Measurements from ENCODE around the gene SLC37A4. TPM values are rescaled to one million over a fixed set of nuclear protein-coding genes. Genes with fewer than 3 reads are reported as not detected.

SLC37A4 gene
- total and polyA plus RNA-seq, 2 of the 13 experiments (the other 11 are each of a cell fraction or from before 2014, with no cell fraction given), result 43.0 to 56.1 TPM

GRCh38 chr11:119030329-119031047, at the start of gene SLC37A4 (continued):
- TF ChIP-seq GMEB1 (CRISPR knock-in tag; IDR thresholded peaks at IDR 0.05; ENCODE audit: borderline replicate concordance) (peak; percentile 73), RXRA (CRISPR knock-in tag; IDR thresholded peaks at IDR 0.05) (peak; percentile 67), ZNF121 (CRISPR knock-in tag; IDR thresholded peaks at IDR 0.05) (peak; percentile 35; the same call in 1 of the 2 replicates), ZNF276 (CRISPR knock-in tag; IDR thresholded peaks at IDR 0.05; ENCODE audit: low read depth) (peak; percentile 81), PREB (CRISPR knock-in tag; IDR thresholded peaks at IDR 0.05) (no peak), MED1 (CRISPR knock-in tag; IDR thresholded peaks at IDR 0.05) (peak; percentile 84), NFATC3 (CRISPR knock-in tag; IDR thresholded peaks at IDR 0.05) (no peak), NKX3-1 (CRISPR knock-in tag; IDR thresholded peaks at IDR 0.05) (peak; percentile 74; the same call in 1 of the 2 replicates), HMGA1 (CRISPR knock-in tag; conservative IDR thresholded peaks at IDR 0.05) (no peak), PAXIP1 (CRISPR knock-in tag; conservative IDR thresholded peaks at IDR 0.05) (peak; percentile 50), EHMT2 (IDR thresholded peaks at IDR 0.05; ENCODE audit: borderline replicate concordance, low read depth, low read length) (no peak), ZNF687 (CRISPR knock-in tag; IDR thresholded peaks at IDR 0.05) (peak; percentile 93), ZNF460 (CRISPR knock-in tag; IDR thresholded peaks at IDR 0.05; ENCODE audit: borderline replicate concordance) (no peak), SRSF1 (optimal IDR thresholded peaks at IDR 0.05; ENCODE audit: low read depth, low read length) (peak; percentile 45), SETDB1 (CRISPR knock-in tag; IDR thresholded peaks at IDR 0.05; ENCODE audit: borderline replicate concordance) (0 out of 2 replicates have a peak, but pooled peaks have one; percentile 35)

Data from HepG2 (cell line).